ENCODE data around the gene KIAA0319L.

- no peak for TF ChIP-seq POLR2A (IDR thresholded peaks at IDR 0.05; ENCODE audit: low read depth)
- TF ChIP-seq, protein P1, sequence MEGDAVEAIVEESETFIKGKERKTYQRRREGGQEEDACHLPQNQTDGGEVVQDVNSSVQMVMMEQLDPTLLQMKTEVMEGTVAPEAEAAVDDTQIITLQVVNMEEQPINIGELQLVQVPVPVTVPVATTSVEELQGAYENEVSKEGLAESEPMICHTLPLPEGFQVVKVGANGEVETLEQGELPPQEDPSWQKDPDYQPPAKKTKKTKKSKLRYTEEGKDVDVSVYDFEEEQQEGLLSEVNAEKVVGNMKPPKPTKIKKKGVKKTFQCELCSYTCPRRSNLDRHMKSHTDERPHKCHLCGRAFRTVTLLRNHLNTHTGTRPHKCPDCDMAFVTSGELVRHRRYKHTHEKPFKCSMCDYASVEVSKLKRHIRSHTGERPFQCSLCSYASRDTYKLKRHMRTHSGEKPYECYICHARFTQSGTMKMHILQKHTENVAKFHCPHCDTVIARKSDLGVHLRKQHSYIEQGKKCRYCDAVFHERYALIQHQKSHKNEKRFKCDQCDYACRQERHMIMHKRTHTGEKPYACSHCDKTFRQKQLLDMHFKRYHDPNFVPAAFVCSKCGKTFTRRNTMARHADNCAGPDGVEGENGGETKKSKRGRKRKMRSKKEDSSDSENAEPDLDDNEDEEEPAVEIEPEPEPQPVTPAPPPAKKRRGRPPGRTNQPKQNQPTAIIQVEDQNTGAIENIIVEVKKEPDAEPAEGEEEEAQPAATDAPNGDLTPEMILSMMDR (IDR thresholded peaks at IDR 0.05): no peak
Measured at GRCh38 chr1:35605071-35605866, 48.1 kb upstream of the KIAA0319L start.

All from esophagus muscularis mucosa (tissue), 3 donors.